Cardiac muscle cell (in vitro differentiated cells and primary cell): ENCODE data around the gene NME3. TPM values are rescaled to one million over a fixed set of nuclear protein-coding genes. Genes with fewer than 3 reads are reported as not detected.

Source experiments
- DNase-seq, 2 donors: peaks; one replicate each; pipeline versions ENCODE4 v3.0.0 to v3.0.0-alpha.2; 2010 to 2017; ENCODE audit warnings: low read depth in 1 of 2, low spot score in 1 of 2
- H3K27ac ChIP-seq: fragments of 200-600 bp; sonication (generic); 2 replicates; pipeline ENCODE4 v1.5.1; 2016
- H3K27me3 ChIP-seq: fragments of 200-600 bp; sonication (generic); 2 replicates; pipeline ENCODE4 v1.6.0; 2016; ENCODE audit warnings: control low read depth
- H3K36me3 ChIP-seq: fragments of 200-600 bp; sonication (generic); 2 replicates; pipeline ENCODE4 v1.5.1; 2016; ENCODE audit warnings: control low read depth
- H3K4me1 ChIP-seq: fragments of 200-600 bp; sonication (generic); 2 replicates; pipeline ENCODE4 v1.8.1; 2017; ENCODE audit warnings: low read depth, mild to moderate bottlenecking, mixed run types
- H3K4me3 ChIP-seq: fragments of 200-600 bp; sonication (generic); 2 replicates; pipeline ENCODE4 v1.5.1; 2016; ENCODE audit warnings: mild to moderate bottlenecking
- H3K9me3 ChIP-seq: fragments of 200-600 bp; sonication (generic); 2 replicates; pipeline ENCODE4 v1.5.1; 2017; ENCODE audit warnings: low read depth, mild to moderate bottlenecking, control low read depth
- CTCF ChIP-seq: IDR thresholded peaks from 2 replicates; pipeline ENCODE4 v1.5.1; 2012; ENCODE audit warnings: low read depth, mild to moderate bottlenecking, low read length
- polyA plus RNA-seq: library from polyadenylated mRNA; unstranded; fragments of >200 nt; fragmentation: Nextera tagmentation; extraction: Ambion mirVana; gene quantifications from 2 replicates; pipeline ENCODE4 v1.2.1, GENCODE V29; 2016
- total RNA-seq: library from RNA; depleted of rRNA; stranded (reverse); fragments of >200 nt; gene quantifications from 2 replicates; pipeline ENCODE4 v1.2.3, GENCODE V29; 2016

Gene NME3
- total and polyA plus RNA-seq, 2 experiments from 2014 or later = 76.9 to 106 TPM

GRCh38 chr16:1752853-1753252 lies 18.5 kb downstream of the NME3 start:
- Histone ChIP-seq H3K9me3 (no peaks in the 10 kb centered on the region), H3K4me1 (no peaks in the 10 kb centered on the region), H3K27ac (no peak overlapping the region), H3K4me3 (no peak overlapping the region), H3K36me3 (peaks cover 12% of the 10 kb centered on the region), H3K27me3 (no peaks in the 10 kb centered on the region)
- no peak for DNase-seq
- no peak for TF ChIP-seq CTCF

- no peak overlapping the region for H3K4me3 ChIP-seq
- H3K27me3 ChIP-seq = no peaks in the 10 kb centered on the region
- no peak for DNase-seq
- no peak overlapping the region for H3K27ac ChIP-seq
- no peaks in the 10 kb centered on the region for H3K9me3 ChIP-seq
- peaks cover 10% of the 10 kb centered on the region for H3K36me3 ChIP-seq
- H3K4me1 ChIP-seq = no peaks in the 10 kb centered on the region
- no peak for TF ChIP-seq CTCF
These were observed 19.4 kb downstream of the NME3 start for GRCh38 chr16:1751946-1752345.

- Histone ChIP-seq H3K4me3 (no peak overlapping the region), H3K27ac (no peak overlapping the region), H3K4me1 (no peaks in the 10 kb centered on the region), H3K27me3 (no peaks in the 10 kb centered on the region), H3K36me3 (peaks cover 10% of the 10 kb centered on the region), H3K9me3 (no peaks in the 10 kb centered on the region)
- TF ChIP-seq CTCF = no peak
- DNase-seq = no peak
These were observed 21.9 kb downstream of the NME3 start for GRCh38 chr16:1749152-1750117.

GRCh38 chr16:1747934-1748333 lies 23.4 kb downstream of the NME3 start:
- Histone ChIP-seq H3K27ac (no peak overlapping the region), H3K27me3 (no peaks in the 10 kb centered on the region), H3K9me3 (no peaks in the 10 kb centered on the region), H3K36me3 (peaks cover 12% of the 10 kb centered on the region), H3K4me3 (no peak overlapping the region), H3K4me1 (no peaks in the 10 kb centered on the region)
- DNase-seq = no peak
- TF ChIP-seq CTCF = no peak

- H3K4me3 ChIP-seq = no peak overlapping the region
- TF ChIP-seq CTCF = no peak
- no peaks in the 10 kb centered on the region for H3K27me3 ChIP-seq
- no peaks in the 10 kb centered on the region for H3K4me1 ChIP-seq
- no peaks in the 10 kb centered on the region for H3K9me3 ChIP-seq
- peaks cover 12% of the 10 kb centered on the region for H3K36me3 ChIP-seq
- no peak overlapping the region for H3K27ac ChIP-seq
- peak in 1 of 2 donors; percentile 16 for DNase-seq
These were observed 24.6 kb downstream of the NME3 start for GRCh38 chr16:1746693-1747195.
